ENCODE data around the gene AGFG1.

Gene AGFG1

GRCh38 chr2:227471924-227472264 lies at the start of gene AGFG1:
TSS of gene AGFG1 (plus strand) at chr2:227472156. CDS start at chr2:227472422, 266 bp downstream.
- TF ChIP-seq GATA2 (IDR thresholded peaks at IDR 0.05; ENCODE audit: low read depth, low read length): no peak
- no peak for TF ChIP-seq GATA3 (IDR thresholded peaks at IDR 0.05; ENCODE audit: low read depth, low read length)

GRCh38 chr2:227423656-227424499 lies 48.1 kb upstream of the AGFG1 start:
- no peak for TF ChIP-seq GATA3 (IDR thresholded peaks at IDR 0.05; ENCODE audit: low read depth, low read length)
- no peak for TF ChIP-seq GATA2 (IDR thresholded peaks at IDR 0.05; ENCODE audit: low read depth, low read length)

GRCh38 chr2:227428731-227429285 lies 43.1 kb upstream of the AGFG1 start:
- TF ChIP-seq GATA3 (IDR thresholded peaks at IDR 0.05; ENCODE audit: low read depth, low read length): no peak
- TF ChIP-seq GATA2 (IDR thresholded peaks at IDR 0.05; ENCODE audit: low read depth, low read length): no peak

GRCh38 chr2:227430639-227431038 lies 41.3 kb upstream of the AGFG1 start:
- no peak for TF ChIP-seq GATA2 (IDR thresholded peaks at IDR 0.05; ENCODE audit: low read depth, low read length)
- no peak for TF ChIP-seq GATA3 (IDR thresholded peaks at IDR 0.05; ENCODE audit: low read depth, low read length)

GRCh38 chr2:227433171-227433570 lies 38.8 kb upstream of the AGFG1 start:
- TF ChIP-seq GATA3 (IDR thresholded peaks at IDR 0.05; ENCODE audit: low read depth, low read length) (no peak), GATA2 (IDR thresholded peaks at IDR 0.05; ENCODE audit: low read depth, low read length) (no peak)

- TF ChIP-seq GATA2 (IDR thresholded peaks at IDR 0.05; ENCODE audit: low read depth, low read length) (no peak), GATA3 (IDR thresholded peaks at IDR 0.05; ENCODE audit: low read depth, low read length) (no peak)
Observed at GRCh38 chr2:227436436-227437174, 35.4 kb upstream of the AGFG1 start.

- TF ChIP-seq GATA3 (IDR thresholded peaks at IDR 0.05; ENCODE audit: low read depth, low read length) (no peak), GATA2 (IDR thresholded peaks at IDR 0.05; ENCODE audit: low read depth, low read length) (no peak)
Observed at GRCh38 chr2:227439214-227439613, 32.7 kb upstream of the AGFG1 start.

- TF ChIP-seq GATA2 (IDR thresholded peaks at IDR 0.05; ENCODE audit: low read depth, low read length): no peak
- TF ChIP-seq GATA3 (IDR thresholded peaks at IDR 0.05; ENCODE audit: low read depth, low read length): no peak
Observed at GRCh38 chr2:227442639-227443038, 29.3 kb upstream of the AGFG1 start.

- no peak for TF ChIP-seq GATA3 (IDR thresholded peaks at IDR 0.05; ENCODE audit: low read depth, low read length)
- TF ChIP-seq GATA2 (IDR thresholded peaks at IDR 0.05; ENCODE audit: low read depth, low read length): no peak
Observed at GRCh38 chr2:227443889-227444568, 27.9 kb upstream of the AGFG1 start.

- no peak for TF ChIP-seq GATA3 (IDR thresholded peaks at IDR 0.05; ENCODE audit: low read depth, low read length)
- no peak for TF ChIP-seq GATA2 (IDR thresholded peaks at IDR 0.05; ENCODE audit: low read depth, low read length)
Observed at GRCh38 chr2:227447606-227448005, 24.4 kb upstream of the AGFG1 start.

- no peak for TF ChIP-seq GATA2 (IDR thresholded peaks at IDR 0.05; ENCODE audit: low read depth, low read length)
- TF ChIP-seq GATA3 (IDR thresholded peaks at IDR 0.05; ENCODE audit: low read depth, low read length): no peak
Observed at GRCh38 chr2:227450311-227450841, 21.6 kb upstream of the AGFG1 start.

GRCh38 chr2:227450926-227451654 lies 20.9 kb upstream of the AGFG1 start:
- TF ChIP-seq GATA3 (IDR thresholded peaks at IDR 0.05; ENCODE audit: low read depth, low read length): peak; percentile 87
- peak; percentile 88 for TF ChIP-seq GATA2 (IDR thresholded peaks at IDR 0.05; ENCODE audit: low read depth, low read length)

- TF ChIP-seq GATA2 (IDR thresholded peaks at IDR 0.05; ENCODE audit: low read depth, low read length): no peak
- TF ChIP-seq GATA3 (IDR thresholded peaks at IDR 0.05; ENCODE audit: low read depth, low read length): no peak
Observed at GRCh38 chr2:227451655-227451992, 20.3 kb upstream of the AGFG1 start.

All from SH-SY5Y (cell line).